ENCODE measurements around the gene PSMD6.
A peak's percentile ranks its signal among the peaks of the same experiment; 100 is the strongest.

The PSMD6 gene

DNA sequence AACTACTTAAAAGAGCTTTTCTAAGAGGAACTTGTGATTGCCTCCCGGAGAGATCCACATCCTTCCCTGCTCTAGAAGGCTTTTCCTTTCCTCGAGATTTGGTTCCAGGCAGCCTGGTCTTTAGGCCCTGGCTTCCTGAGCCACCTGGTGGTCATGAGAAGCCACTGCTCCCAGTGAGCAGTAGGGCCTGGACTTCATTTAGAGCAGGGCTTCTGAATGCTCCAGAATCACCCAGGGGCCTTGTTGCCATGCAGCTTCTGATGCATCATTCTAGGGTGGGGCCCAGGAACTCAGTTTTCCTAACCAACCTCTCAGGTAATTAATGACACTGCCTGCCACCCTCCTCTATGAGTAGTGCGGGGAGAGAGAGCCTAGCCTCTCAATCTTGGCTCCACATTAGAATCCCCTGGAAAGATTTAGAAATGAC, 29.6 kb downstream of the PSMD6 start:
- H3K4me3 ChIP-seq (ENCODE audit: low read depth, low read length): no peak overlapping the region
- peak; percentile 81 for TF ChIP-seq CTCF (IDR thresholded peaks at IDR 0.05; ENCODE audit: insufficient read depth, low read depth, low read length, missing control alignments)

GRCh38 chr3:63992516-63993209, 30.6 kb downstream of the PSMD6 start:
- no peak overlapping the region for H3K4me3 ChIP-seq (ENCODE audit: low read depth, low read length)
- no peak for DNase-seq (ENCODE audit: low read depth)
- no peak for TF ChIP-seq CTCF (IDR thresholded peaks at IDR 0.05; ENCODE audit: insufficient read depth, low read depth, low read length, missing control alignments)

More for the DNA sequence above, 29.6 kb downstream of the PSMD6 start:
- DNase-seq (ENCODE audit: low read depth): peak; percentile 65

- DNase-seq (ENCODE audit: low read depth): no peak
- TF ChIP-seq CTCF (IDR thresholded peaks at IDR 0.05; ENCODE audit: insufficient read depth, low read depth, low read length, missing control alignments): no peak
- H3K4me3 ChIP-seq (ENCODE audit: low read depth, low read length): no peak overlapping the region
Measured at GRCh38 chr3:63991666-63992065, 31.6 kb downstream of the PSMD6 start.

DNA sequence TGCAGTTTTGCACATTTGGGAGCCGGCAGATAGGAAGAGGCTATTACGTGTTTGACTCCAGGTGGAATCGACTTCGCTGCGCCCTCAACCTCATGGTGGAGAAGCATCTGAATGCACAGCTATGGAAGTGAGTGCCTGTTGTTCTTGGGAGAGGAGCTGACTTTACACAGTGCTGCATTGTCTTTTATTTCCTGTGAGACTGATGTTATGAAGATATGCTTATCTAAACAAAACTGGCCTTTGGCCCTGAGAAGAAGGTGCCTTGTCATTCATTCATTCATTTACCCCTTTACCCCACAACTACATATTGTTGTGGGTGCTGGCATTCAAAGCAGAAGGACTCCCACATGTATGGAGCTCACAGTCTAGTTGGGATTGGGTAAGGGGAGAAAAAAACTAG, 32.6 kb downstream of the PSMD6 start:
- no peak for DNase-seq (ENCODE audit: low read depth)
- TF ChIP-seq CTCF (IDR thresholded peaks at IDR 0.05; ENCODE audit: insufficient read depth, low read depth, low read length, missing control alignments): no peak
- no peak overlapping the region for H3K4me3 ChIP-seq (ENCODE audit: low read depth, low read length)

GRCh38 chr3:63990204-63990603, 33.1 kb downstream of the PSMD6 start:
- DNase-seq (ENCODE audit: low read depth): no peak
- H3K4me3 ChIP-seq (ENCODE audit: low read depth, low read length): no peak overlapping the region
- TF ChIP-seq CTCF (IDR thresholded peaks at IDR 0.05; ENCODE audit: insufficient read depth, low read depth, low read length, missing control alignments): no peak

GRCh38 chr3:63988943-63989342, 34.4 kb downstream of the PSMD6 start:
- DNase-seq (ENCODE audit: low read depth): no peak
- TF ChIP-seq CTCF (IDR thresholded peaks at IDR 0.05; ENCODE audit: insufficient read depth, low read depth, low read length, missing control alignments): no peak
- H3K4me3 ChIP-seq (ENCODE audit: low read depth, low read length): no peak overlapping the region

- H3K4me3 ChIP-seq (ENCODE audit: low read depth, low read length): no peak overlapping the region
- DNase-seq (ENCODE audit: low read depth): no peak
- TF ChIP-seq CTCF (IDR thresholded peaks at IDR 0.05; ENCODE audit: insufficient read depth, low read depth, low read length, missing control alignments): no peak
Measured at GRCh38 chr3:63986831-63987230, 36.5 kb downstream of the PSMD6 start.
